Thoracic aorta (tissue), 2 donors: ENCODE results near the gene KANSL1L. TPM values are rescaled to one million over a fixed set of nuclear protein-coding genes. Genes with fewer than 3 reads are reported as not detected.

Experiments
- ATAC-seq: fragments of 150-250 bp; one replicate; pipeline ENCODE4 v1.8.0; 2017; ENCODE audit warnings: low read depth; ENCODE audit not compliant: insufficient number of reproducible peaks, low FRiP score
- DNase-seq: peaks from one replicate; pipeline ENCODE4 v3.0.0-alpha.2; 2020; ENCODE audit warnings: low spot score
- H3K27ac ChIP-seq, 2 donors: fragments of 200-600 bp; sonication (generic); 1 replicate in 1 of 2; 2 replicates in 1 of 2; pipeline ENCODE4 v1.5.1; 2016; ENCODE audit warnings: mild to moderate bottlenecking in 2 of 2, moderate library complexity in 2 of 2
- H3K27me3 ChIP-seq: fragments of 200-600 bp; sonication (generic); replicated peaks from 2 replicates; pipeline ENCODE4 v1.6.0; 2016; ENCODE audit warnings: mild to moderate bottlenecking; ENCODE audit not compliant: insufficient read depth
- H3K36me3 ChIP-seq: fragments of 200-600 bp; sonication (generic); one replicate; pipeline ENCODE4 v1.5.1; 2016
- H3K4me1 ChIP-seq, 2 donors: fragments of 200-600 bp; sonication (generic); 1 replicate in 1 of 2; 2 replicates in 1 of 2; pipeline versions ENCODE4 v1.5.1 to v1.6.0; 2016; ENCODE audit warnings: low read depth in 2 of 2, mild to moderate bottlenecking in 1 of 2; ENCODE audit not compliant: control insufficient read depth in 1 of 2
- H3K4me3 ChIP-seq: fragments of 200-600 bp; sonication (generic); 2 replicates; pipeline ENCODE4 v1.5.1; 2016; ENCODE audit warnings: mild to moderate bottlenecking
- H3K9me3 ChIP-seq: fragments of 200-600 bp; sonication (generic); 2 replicates; pipeline ENCODE4 v1.5.1; 2016
- total RNA-seq, 2 donors: library from RNA; depleted of rRNA; stranded (reverse); fragments of >200 nt; gene quantifications; one replicate each; pipeline versions ENCODE4 v1.1.0 to v1.2.3, GENCODE V29; 2016
- TF ChIP-seq, protein P1 (sequence below): fragments of 200-600 bp; sonication (generic); IDR thresholded peaks from one replicate; pipeline ENCODE4 v1.5.1; 2019; ENCODE audit warnings: antibody characterized with exemption

Gene KANSL1L
- total RNA-seq, 2 donors from 2014 or later = 35.1 to 77.2 TPM

DNA sequence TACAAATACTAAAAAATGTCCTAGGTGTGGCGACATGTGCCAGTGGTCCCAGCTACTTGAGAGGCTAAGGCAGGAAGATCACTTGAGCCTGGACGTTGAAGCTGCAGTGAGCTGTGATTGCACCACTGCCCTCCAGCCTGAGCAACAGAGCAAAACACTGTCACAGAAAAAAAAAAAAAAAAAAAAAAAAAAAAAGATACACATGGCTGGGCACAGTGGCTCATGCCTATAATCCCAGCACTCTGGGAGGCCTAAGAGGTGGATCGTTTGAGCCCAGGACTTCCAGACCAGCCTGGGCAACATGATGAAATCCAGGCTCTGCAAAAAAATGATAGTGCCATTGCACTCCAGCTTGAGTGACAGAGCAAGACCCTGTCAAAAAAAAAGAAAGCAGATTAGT is 13.7 kb downstream of the KANSL1L start:
- Histone ChIP-seq H3K4me3 (no peak overlapping the region), H3K9me3 (no peaks in the 10 kb centered on the region), H3K4me1 (peaks cover 0 to 9% of the 10 kb centered on the region in 2 donors), H3K27me3 (no peaks in the 10 kb centered on the region), H3K36me3 (peaks cover 5% of the 10 kb centered on the region), H3K27ac (no peak overlapping the region)
- ATAC-seq (no peak), DNase-seq (no peak)
- TF ChIP-seq, protein P1, sequence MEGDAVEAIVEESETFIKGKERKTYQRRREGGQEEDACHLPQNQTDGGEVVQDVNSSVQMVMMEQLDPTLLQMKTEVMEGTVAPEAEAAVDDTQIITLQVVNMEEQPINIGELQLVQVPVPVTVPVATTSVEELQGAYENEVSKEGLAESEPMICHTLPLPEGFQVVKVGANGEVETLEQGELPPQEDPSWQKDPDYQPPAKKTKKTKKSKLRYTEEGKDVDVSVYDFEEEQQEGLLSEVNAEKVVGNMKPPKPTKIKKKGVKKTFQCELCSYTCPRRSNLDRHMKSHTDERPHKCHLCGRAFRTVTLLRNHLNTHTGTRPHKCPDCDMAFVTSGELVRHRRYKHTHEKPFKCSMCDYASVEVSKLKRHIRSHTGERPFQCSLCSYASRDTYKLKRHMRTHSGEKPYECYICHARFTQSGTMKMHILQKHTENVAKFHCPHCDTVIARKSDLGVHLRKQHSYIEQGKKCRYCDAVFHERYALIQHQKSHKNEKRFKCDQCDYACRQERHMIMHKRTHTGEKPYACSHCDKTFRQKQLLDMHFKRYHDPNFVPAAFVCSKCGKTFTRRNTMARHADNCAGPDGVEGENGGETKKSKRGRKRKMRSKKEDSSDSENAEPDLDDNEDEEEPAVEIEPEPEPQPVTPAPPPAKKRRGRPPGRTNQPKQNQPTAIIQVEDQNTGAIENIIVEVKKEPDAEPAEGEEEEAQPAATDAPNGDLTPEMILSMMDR = no peak

DNA sequence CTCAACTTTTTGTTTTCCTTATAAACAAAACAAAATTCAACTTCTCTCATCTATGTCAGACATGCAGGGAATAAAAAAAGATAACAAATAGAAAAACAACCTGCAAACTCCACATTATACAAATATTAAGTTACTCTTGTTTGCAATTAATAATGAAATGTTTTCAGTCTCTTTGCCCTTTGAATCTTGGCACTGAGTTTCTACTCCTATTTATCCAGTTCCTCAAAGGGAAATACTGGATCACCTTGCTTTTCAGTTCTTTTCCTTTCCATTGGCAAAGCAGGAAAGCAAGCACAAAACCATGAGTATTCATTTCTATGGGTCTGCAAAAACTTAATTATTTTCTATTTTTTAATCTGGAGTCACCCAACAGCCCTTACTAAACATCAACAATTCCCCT is 23.6 kb downstream of the KANSL1L start:
- TF ChIP-seq, protein P1 = no peak
- no peak for DNase-seq
- Histone ChIP-seq H3K27me3 (no peaks in the 10 kb centered on the region), H3K36me3 (peaks cover 45% of the 10 kb centered on the region), H3K27ac (no peak overlapping the region), H3K4me1 (peaks cover 0 to 4% of the 10 kb centered on the region in 2 donors), H3K4me3 (no peak overlapping the region), H3K9me3 (peaks cover 9% of the 10 kb centered on the region)
- ATAC-seq = no peak

DNA sequence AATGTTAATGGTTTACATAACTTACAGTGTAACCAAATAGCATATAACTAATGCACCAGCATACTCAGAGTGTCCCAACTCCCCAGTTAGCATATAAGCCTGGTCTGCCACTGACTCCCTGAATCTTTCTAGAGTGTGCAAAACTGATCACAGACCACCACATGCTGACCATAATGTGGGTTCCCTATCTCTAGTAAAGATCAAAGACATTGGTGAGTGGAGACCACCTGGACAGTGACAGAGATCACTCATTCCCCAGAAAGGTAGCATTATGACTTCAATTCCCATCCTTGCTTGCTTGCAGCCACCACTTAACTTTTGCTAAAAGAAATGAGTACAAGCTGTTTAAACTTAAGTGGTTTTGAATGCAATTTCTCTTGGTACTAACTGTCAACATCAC is 39.0 kb downstream of the KANSL1L start:
- no peak overlapping the region for H3K27ac ChIP-seq
- no peaks in the 10 kb centered on the region for H3K9me3 ChIP-seq
- H3K4me3 ChIP-seq = no peak overlapping the region
- H3K27me3 ChIP-seq = no peaks in the 10 kb centered on the region
- H3K4me1 ChIP-seq = peaks cover 0 to 22% of the 10 kb centered on the region in 2 donors
- TF ChIP-seq, protein P1 = no peak
- ATAC-seq (no peak), DNase-seq (no peak)
- H3K36me3 ChIP-seq = peaks cover 10% of the 10 kb centered on the region

DNA sequence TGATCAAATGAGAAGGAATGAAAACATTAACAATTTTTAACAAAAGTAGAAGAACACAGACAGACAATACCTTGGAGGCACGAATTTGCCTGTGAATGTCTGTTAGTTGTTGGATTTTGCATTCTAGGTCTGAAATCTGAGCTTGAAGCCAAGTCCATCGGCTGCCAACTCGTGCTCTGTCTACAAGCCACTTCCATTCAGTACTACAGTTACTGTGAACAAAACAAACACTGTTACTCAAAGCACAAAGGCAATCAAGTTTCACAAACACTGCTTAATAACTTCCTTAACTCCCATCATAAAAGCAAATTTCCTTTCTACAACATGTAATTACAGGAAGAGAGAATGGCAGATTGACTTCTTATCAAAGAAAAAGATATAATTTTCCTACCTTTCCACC is 42.2 kb downstream of the KANSL1L start:
- DNase-seq (no peak), ATAC-seq (no peak)
- no peaks in the 10 kb centered on the region for H3K4me1 ChIP-seq
- no peak overlapping the region for H3K4me3 ChIP-seq
- peaks cover 21% of the 10 kb centered on the region for H3K36me3 ChIP-seq
- no peak overlapping the region for H3K27ac ChIP-seq
- H3K9me3 ChIP-seq = peaks cover 19% of the 10 kb centered on the region
- TF ChIP-seq, protein P1 = no peak
- no peaks in the 10 kb centered on the region for H3K27me3 ChIP-seq

DNA sequence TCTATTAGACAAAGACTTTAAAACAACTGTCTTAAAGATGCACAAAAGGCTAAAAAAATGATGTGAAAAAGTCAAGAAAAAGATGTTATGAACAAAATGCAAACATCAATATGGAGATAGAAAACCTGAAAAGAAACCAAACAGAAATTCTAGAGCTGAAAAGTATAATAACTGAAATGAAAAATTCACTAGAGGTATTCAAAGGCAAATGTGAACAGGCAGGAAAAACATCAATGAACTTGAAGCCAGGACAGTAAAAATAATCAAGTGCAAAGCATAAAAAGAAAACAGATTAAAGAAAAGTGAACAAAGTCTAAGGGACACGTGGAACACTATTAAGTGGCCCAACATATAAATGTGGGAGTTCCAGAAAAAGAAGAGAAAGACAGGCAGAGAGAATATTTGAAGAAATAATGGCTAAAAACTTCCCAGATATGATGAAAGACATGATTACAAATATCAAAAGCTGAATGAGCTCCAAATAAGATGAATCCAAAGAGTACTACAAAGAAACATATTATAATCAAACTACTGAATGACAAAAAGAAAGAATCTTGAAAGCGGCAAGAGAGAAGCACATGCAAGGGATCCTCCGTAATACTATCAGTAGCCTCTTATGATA is 57.5 kb downstream of the KANSL1L start:
- TF ChIP-seq, protein P1 = no peak

More for the DNA sequence above, 57.5 kb downstream of the KANSL1L start:
- Histone ChIP-seq H3K9me3 (peaks cover 18% of the 10 kb centered on the region), H3K4me1 (no peaks in the 10 kb centered on the region), H3K4me3 (no peak overlapping the region), H3K27ac (no peak overlapping the region), H3K27me3 (no peaks in the 10 kb centered on the region), H3K36me3 (peaks cover 9% of the 10 kb centered on the region)
- DNase-seq (no peak), ATAC-seq (no peak)
